ENCODE data around the gene STK24.

GRCh38 chr13:98581381-98581780 lies 4.5 kb upstream of the STK24 start:
- TF ChIP-seq CTCF (IDR thresholded peaks at IDR 0.05; ENCODE audit: low read length) = no peak
- no peak for TF ChIP-seq EZH2 (optimal IDR thresholded peaks at IDR 0.05; ENCODE audit: low read depth, low read length)

Measured in MM.1S (cell line).